ENCODE data around the gene OR1F1.
A peak's percentile ranks its signal among the peaks of the same experiment; 100 is the strongest.

Gene OR1F1

DNA sequence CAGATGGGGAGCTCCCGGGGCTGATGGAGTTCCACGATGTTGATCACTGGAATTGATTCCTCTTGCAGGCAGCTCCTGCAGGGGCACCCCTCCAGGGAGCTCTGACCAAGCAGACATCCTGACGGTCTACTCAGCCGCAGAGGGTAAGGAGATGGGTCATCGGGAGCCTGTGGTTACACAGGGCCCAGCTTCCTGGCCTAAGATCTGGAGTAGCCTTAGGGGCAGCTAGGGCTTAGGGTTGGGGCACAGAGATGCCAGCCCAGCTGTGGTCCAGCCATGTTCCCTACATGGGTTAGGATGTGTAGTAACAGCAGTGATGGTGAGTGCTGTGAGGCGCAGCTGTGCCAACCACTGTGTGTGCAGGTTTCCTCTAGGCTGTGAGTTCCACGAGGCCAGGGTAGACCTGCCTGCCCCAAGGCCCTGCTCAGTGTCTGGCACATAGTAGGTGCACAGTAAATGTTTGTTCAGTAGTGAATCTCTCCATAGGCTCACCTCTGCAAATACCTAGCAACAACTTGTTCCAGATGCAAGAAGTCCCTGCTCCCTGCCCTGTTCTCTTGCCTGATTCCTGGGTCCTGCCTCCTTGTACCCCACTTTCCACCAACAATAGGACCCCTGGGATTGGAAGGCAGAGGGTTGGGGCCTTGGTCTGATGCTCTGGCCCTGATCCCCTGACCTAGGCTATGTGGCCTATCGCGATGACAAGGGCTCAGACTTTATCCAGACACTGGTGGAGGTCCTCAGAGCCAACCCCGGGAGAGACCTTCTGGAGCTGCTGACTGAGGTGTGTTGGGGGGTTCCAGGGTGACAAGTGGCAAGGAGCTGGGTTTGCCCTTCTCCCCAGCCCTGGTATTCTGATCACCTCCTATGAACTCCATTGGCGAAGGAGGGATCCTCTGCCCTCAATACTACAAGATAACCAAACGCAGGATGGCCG lies 39.5 kb upstream of the OR1F1 start:
- ATAC-seq = no peak
- TF ChIP-seq ZFP3 (CRISPR knock-in tag; IDR thresholded peaks at IDR 0.05) = no peak
- no peak for TF ChIP-seq ZNF565 (CRISPR knock-in tag; conservative IDR thresholded peaks at IDR 0.05; ENCODE audit: low read depth)
- no peak for TF ChIP-seq PPARA (CRISPR knock-in tag; IDR thresholded peaks at IDR 0.05; ENCODE audit: borderline replicate concordance)
- TF ChIP-seq ARNTL (CRISPR knock-in tag; IDR thresholded peaks at IDR 0.05; ENCODE audit: borderline replicate concordance, low read depth) = no peak
- no peak for TF ChIP-seq BACH2 (CRISPR knock-in tag; IDR thresholded peaks at IDR 0.05; ENCODE audit: borderline replicate concordance)
- TF ChIP-seq RARB (CRISPR knock-in tag; IDR thresholded peaks at IDR 0.05) = no peak
- TF ChIP-seq, protein P1, sequence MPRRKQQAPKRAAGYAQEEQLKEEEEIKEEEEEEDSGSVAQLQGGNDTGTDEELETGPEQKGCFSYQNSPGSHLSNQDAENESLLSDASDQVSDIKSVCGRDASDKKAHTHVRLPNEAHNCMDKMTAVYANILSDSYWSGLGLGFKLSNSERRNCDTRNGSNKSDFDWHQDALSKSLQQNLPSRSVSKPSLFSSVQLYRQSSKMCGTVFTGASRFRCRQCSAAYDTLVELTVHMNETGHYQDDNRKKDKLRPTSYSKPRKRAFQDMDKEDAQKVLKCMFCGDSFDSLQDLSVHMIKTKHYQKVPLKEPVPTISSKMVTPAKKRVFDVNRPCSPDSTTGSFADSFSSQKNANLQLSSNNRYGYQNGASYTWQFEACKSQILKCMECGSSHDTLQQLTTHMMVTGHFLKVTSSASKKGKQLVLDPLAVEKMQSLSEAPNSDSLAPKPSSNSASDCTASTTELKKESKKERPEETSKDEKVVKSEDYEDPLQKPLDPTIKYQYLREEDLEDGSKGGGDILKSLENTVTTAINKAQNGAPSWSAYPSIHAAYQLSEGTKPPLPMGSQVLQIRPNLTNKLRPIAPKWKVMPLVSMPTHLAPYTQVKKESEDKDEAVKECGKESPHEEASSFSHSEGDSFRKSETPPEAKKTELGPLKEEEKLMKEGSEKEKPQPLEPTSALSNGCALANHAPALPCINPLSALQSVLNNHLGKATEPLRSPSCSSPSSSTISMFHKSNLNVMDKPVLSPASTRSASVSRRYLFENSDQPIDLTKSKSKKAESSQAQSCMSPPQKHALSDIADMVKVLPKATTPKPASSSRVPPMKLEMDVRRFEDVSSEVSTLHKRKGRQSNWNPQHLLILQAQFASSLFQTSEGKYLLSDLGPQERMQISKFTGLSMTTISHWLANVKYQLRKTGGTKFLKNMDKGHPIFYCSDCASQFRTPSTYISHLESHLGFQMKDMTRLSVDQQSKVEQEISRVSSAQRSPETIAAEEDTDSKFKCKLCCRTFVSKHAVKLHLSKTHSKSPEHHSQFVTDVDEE (CRISPR knock-in tag; IDR thresholded peaks at IDR 0.05) = no peak
- TF ChIP-seq, protein P2, sequence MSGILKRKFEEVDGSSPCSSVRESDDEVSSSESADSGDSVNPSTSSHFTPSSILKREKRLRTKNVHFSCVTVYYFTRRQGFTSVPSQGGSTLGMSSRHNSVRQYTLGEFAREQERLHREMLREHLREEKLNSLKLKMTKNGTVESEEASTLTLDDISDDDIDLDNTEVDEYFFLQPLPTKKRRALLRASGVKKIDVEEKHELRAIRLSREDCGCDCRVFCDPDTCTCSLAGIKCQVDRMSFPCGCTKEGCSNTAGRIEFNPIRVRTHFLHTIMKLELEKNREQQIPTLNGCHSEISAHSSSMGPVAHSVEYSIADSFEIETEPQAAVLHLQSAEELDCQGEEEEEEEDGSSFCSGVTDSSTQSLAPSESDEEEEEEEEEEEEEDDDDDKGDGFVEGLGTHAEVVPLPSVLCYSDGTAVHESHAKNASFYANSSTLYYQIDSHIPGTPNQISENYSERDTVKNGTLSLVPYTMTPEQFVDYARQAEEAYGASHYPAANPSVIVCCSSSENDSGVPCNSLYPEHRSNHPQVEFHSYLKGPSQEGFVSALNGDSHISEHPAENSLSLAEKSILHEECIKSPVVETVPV (CRISPR knock-in tag; IDR thresholded peaks at IDR 0.05) = no peak
- no peak for TF ChIP-seq TCF4 (CRISPR knock-in tag; IDR thresholded peaks at IDR 0.05; ENCODE audit: borderline replicate concordance)
- TF ChIP-seq ESRRG (CRISPR knock-in tag; IDR thresholded peaks at IDR 0.05) = no peak
- TF ChIP-seq SNAI2 (CRISPR knock-in tag; IDR thresholded peaks at IDR 0.05) = no peak
- TF ChIP-seq, protein P3, sequence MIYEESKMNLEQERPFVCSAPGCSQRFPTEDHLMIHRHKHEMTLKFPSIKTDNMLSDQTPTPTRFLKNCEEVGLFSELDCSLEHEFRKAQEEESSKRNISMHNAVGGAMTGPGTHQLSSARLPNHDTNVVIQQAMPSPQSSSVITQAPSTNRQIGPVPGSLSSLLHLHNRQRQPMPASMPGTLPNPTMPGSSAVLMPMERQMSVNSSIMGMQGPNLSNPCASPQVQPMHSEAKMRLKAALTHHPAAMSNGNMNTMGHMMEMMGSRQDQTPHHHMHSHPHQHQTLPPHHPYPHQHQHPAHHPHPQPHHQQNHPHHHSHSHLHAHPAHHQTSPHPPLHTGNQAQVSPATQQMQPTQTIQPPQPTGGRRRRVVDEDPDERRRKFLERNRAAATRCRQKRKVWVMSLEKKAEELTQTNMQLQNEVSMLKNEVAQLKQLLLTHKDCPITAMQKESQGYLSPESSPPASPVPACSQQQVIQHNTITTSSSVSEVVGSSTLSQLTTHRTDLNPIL (CRISPR knock-in tag; IDR thresholded peaks at IDR 0.05; ENCODE audit: low read depth) = no peak

DNA sequence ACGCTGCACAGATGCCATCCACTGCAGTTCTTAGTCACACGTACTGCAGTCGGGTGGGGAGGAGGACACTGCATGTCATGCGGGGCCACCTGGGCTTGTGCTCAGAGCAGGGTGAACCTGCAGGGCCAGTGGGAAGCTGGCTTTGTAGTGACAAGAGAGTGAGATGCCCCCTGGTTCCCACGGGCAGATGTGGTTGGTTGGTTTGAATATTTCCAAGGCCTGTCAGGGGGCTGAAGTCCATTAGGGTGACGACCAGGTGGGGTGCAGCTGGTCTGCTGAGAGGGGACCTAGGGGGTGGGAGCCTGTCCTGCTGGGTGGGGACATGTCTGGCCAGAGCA lies 38.8 kb upstream of the OR1F1 start:
- TF ChIP-seq ZNF8 (CRISPR knock-in tag; IDR thresholded peaks at IDR 0.05) (no peak), OSR1 (CRISPR knock-in tag; IDR thresholded peaks at IDR 0.05) (no peak)
- ATAC-seq = no peak

DNA sequence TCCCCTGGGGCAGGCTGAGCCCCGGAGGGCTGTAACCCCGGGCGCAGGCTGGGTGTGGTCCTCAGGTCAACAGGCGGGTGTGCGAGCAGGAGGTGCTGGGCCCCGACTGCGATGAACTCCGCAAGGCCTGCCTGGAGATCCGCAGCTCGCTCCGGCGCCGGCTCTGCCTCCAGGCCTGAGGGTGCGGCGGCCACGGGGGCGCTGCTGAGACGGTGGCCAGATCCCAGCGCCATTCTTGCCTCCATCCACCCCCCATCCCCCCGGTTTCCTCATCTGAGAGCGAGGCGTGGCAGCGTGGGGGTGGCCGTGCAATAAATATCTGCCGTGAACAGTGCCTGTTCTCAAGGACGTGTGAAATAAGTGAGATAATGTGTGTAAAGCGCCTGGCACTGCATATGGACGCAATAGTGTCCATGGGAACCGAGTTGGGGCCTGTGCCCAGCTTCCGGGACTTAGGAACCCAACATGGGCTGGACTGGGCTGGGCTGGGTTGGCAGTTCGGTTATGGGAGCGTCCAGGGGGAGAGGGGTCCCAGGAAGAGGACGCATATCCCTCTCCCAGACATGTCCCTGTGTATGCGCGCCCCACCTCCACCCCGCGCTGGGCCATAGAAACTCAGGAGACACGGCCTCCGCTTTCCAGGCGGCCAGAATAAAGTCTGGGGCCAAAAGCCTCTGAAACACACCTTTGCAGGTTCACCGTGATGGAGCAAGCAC lies 38.2 kb upstream of the OR1F1 start:
- ATAC-seq = peak; percentile 55
- TF ChIP-seq CSDC2 (CRISPR knock-in tag; IDR thresholded peaks at IDR 0.05) = no peak
- TF ChIP-seq, protein P1 (CRISPR knock-in tag; IDR thresholded peaks at IDR 0.05) = 0 out of 2 replicates have a peak, but pooled peaks have one; percentile 21

DNA sequence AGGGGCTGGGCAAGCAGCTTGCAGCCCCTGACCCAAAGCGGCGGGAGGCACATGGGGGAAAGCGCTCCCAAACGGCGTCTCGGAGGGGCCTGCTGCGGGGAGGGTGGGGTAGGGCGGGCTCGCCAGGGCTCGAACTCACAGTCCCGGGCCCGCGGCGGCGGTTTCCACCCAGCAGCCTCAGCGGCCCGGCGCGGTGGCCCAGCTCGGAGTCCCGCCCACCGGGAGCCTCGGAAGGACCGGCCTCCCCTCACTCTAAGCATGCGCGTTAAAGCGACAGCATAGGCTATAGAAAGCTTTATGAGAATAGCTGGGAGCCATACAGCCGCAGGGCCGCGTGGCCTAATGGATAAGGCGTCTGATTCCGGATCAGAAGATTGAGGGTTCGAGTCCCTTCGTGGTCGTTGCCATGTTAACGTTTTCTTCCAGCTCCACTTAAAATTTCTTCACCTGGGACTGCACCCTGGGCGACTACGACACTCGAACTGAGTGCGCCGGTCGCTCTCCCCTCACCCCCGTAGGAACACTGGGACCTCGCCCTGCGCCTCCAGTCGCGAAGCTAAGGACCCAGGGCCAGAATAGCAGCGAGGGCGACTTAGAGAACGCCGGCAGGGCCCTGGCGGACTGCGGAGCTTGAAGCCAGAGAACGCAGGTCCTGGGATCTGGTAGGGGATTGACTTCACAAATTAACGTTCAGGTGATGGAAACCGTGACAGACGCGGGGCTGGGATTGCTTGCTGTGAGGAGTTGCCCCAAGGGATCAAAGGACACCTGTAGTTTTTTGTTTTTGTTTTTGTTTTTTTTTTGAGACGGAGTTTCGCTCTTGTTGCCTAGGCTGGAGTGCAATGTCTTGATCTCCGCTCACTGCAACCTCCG lies 37.4 kb upstream of the OR1F1 start:
- peak; percentile 83 for ATAC-seq
- no peak for TF ChIP-seq ZFP30 (CRISPR knock-in tag; IDR thresholded peaks at IDR 0.05)
- TF ChIP-seq ZNF565 (CRISPR knock-in tag; conservative IDR thresholded peaks at IDR 0.05; ENCODE audit: low read depth) = no peak
- TF ChIP-seq, protein P2 (CRISPR knock-in tag; IDR thresholded peaks at IDR 0.05) = no peak
- TF ChIP-seq, protein P4, sequence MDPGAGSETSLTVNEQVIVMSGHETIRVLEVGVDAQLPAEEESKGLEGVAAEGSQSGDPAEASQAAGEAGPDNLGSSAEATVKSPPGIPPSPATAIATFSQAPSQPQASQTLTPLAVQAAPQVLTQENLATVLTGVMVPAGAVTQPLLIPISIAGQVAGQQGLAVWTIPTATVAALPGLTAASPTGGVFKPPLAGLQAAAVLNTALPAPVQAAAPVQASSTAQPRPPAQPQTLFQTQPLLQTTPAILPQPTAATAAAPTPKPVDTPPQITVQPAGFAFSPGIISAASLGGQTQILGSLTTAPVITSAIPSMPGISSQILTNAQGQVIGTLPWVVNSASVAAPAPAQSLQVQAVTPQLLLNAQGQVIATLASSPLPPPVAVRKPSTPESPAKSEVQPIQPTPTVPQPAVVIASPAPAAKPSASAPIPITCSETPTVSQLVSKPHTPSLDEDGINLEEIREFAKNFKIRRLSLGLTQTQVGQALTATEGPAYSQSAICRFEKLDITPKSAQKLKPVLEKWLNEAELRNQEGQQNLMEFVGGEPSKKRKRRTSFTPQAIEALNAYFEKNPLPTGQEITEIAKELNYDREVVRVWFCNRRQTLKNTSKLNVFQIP (CRISPR knock-in tag; IDR thresholded peaks at IDR 0.05; ENCODE audit: borderline replicate concordance, low read depth) = no peak
- no peak for TF ChIP-seq RARB (CRISPR knock-in tag; IDR thresholded peaks at IDR 0.05)
- TF ChIP-seq, protein P5, sequence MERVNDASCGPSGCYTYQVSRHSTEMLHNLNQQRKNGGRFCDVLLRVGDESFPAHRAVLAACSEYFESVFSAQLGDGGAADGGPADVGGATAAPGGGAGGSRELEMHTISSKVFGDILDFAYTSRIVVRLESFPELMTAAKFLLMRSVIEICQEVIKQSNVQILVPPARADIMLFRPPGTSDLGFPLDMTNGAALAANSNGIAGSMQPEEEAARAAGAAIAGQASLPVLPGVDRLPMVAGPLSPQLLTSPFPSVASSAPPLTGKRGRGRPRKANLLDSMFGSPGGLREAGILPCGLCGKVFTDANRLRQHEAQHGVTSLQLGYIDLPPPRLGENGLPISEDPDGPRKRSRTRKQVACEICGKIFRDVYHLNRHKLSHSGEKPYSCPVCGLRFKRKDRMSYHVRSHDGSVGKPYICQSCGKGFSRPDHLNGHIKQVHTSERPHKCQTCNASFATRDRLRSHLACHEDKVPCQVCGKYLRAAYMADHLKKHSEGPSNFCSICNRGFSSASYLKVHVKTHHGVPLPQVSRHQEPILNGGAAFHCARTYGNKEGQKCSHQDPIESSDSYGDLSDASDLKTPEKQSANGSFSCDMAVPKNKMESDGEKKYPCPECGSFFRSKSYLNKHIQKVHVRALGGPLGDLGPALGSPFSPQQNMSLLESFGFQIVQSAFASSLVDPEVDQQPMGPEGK (CRISPR knock-in tag; IDR thresholded peaks at IDR 0.05; ENCODE audit: borderline replicate concordance) = no peak
